ENCODE data around the gene DDB1.

DDB1 gene

GRCh38 chr11:61293867-61294716, 38.8 kb downstream of the DDB1 start:
- peak; percentile 18 to 32 for DNase-seq

- DNase-seq: no peak
Observed at GRCh38 chr11:61292356-61292755, 40.5 kb downstream of the DDB1 start.

- DNase-seq: no peak
Observed at GRCh38 chr11:61290905-61291690, 41.8 kb downstream of the DDB1 start.

GRCh38 chr11:61287338-61287977, 45.4 kb downstream of the DDB1 start:
- no peak for DNase-seq

GRCh38 chr11:61283613-61284012, 49.3 kb downstream of the DDB1 start:
- no peak for DNase-seq

GRCh38 chr11:61281581-61282250, 51.2 kb downstream of the DDB1 start:
- DNase-seq: no peak

GRCh38 chr11:61280883-61281580, 51.9 kb downstream of the DDB1 start:
- no peak for DNase-seq

GRCh38 chr11:61279934-61280659, 52.8 kb downstream of the DDB1 start:
- DNase-seq: no peak

- DNase-seq: no peak
Observed at GRCh38 chr11:61278001-61278470, 54.9 kb downstream of the DDB1 start.

GRCh38 chr11:61277186-61278000, 55.5 kb downstream of the DDB1 start:
- DNase-seq: no peak

GRCh38 chr11:61275191-61275590, 57.7 kb downstream of the DDB1 start:
- DNase-seq: no peak

- no peak for DNase-seq
Observed at GRCh38 chr11:61274084-61274483, 58.8 kb downstream of the DDB1 start.

- DNase-seq: no peak
Observed at GRCh38 chr11:61273178-61274078, 59.5 kb downstream of the DDB1 start.

- no peak for DNase-seq
Observed at GRCh38 chr11:61272731-61273130, 60.2 kb downstream of the DDB1 start.

- DNase-seq: no peak
Observed at GRCh38 chr11:61270354-61271076, 62.4 kb downstream of the DDB1 start.

- DNase-seq: no peak
Observed at GRCh38 chr11:61268588-61269250, 64.2 kb downstream of the DDB1 start.

- DNase-seq: no peak
Observed at GRCh38 chr11:61267437-61267841, 65.5 kb downstream of the DDB1 start.

- no peak for DNase-seq
Observed at GRCh38 chr11:61266602-61267001, 66.3 kb downstream of the DDB1 start.
